HG02970 (cell line): ENCODE data around the gene POLD3.

Experiments
- ATAC-seq: cut with Tn5 transposase; IDR thresholded peaks from one replicate; pipeline ENCODE4 v1.9.1; 2021; ENCODE audit warnings: mild to moderate bottlenecking, moderate library complexity, moderate number of reproducible peaks; ENCODE audit not compliant: unreplicated experiment, low FRiP score

POLD3 gene, protein sequence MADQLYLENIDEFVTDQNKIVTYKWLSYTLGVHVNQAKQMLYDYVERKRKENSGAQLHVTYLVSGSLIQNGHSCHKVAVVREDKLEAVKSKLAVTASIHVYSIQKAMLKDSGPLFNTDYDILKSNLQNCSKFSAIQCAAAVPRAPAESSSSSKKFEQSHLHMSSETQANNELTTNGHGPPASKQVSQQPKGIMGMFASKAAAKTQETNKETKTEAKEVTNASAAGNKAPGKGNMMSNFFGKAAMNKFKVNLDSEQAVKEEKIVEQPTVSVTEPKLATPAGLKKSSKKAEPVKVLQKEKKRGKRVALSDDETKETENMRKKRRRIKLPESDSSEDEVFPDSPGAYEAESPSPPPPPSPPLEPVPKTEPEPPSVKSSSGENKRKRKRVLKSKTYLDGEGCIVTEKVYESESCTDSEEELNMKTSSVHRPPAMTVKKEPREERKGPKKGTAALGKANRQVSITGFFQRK

DNA sequence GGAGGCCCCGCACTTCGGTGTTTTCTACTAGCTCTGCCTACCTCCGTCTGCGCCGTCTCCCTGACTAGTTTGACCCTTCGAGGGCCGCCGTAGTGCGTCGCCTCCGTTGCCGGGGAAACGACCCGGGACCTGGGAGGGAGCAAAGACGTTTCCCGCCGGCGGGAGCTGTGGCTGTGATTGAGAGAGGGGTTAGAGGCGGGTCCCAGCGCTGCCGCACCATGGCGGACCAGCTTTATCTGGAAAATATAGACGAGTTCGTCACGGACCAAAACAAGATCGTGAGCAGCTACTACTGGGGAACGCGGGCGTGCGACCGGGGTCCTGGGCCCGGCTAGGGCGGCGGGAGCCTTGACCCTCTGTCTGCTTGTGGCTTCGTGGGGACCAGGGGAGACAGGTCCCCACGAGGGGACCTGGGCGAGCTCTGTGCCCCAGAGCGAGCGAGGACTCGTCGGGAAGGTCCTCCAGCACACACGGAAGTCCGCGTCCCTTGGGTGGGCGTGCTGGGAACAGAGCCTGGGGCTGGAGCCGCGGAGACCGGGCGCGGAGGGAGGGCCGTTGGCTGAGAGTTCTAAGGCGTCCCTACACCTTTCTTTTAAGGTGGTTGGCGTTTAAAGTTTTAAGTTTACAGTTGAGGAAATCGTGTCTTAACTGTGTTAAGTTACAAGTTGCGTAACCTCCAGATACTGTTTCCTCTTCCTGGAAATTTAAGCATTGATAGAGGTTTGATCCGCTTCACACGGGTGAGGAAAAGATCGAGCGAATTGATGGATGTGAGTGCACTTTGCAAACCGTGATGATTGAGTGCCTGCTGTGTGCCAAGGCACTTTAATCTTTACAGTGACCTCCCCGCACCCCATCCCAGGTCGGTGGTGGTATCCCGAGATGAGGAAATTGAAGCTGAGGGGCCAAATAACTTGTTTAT is at the start of gene POLD3:
Gene POLD3, plus strand, starts transcription at position 142 of the 922 bp plus-strand sequence. Its CDS starts 77 bp downstream, at position 219.
- peak; percentile 67 for ATAC-seq

DNA sequence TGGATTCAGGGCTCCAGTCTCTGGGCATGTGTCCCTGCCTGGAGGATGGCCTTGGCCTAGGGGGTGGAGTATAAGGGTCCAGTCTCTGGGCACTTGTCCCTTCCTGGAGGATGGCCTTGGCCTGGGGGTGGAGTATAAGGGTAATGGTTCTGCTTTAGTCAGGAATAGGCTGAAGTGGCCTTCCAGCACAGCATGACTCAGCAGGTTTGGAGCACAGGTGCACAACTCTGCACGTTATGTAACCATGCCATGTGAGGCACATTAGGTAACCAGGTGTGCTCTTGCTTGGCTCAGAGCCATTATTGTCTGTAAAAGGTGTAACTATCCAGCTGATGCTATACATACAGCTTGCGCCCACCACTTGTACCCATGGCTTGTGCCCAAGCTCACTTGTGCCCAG is 48.4 kb upstream of the POLD3 start:
- ATAC-seq, result no peak

GRCh38 chr11:74546752-74547151 is 45.6 kb upstream of the POLD3 start:
- ATAC-seq, result no peak

GRCh38 chr11:74550991-74551753 is 41.2 kb upstream of the POLD3 start:
- no peak for ATAC-seq

DNA sequence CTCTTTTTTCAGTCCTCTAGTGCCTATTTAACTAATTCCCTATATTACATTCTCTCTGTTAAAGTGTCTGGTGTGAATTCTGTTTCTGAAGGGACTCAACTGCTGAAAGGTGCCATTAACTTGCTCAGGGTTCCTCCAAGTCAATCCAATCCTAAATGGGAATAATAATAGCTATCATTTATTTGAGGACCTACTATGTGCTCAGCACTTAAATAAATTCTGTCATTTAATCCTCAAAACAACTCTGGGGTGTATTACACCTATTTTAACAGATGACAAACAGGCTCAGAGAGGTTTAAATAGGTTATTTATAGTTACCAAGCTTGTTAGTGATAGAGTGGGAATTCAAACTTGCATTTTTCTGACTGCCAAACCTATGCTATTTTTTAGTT is 40.6 kb upstream of the POLD3 start:
- no peak for ATAC-seq

GRCh38 chr11:74557526-74557925 is 34.9 kb upstream of the POLD3 start:
- ATAC-seq, result no peak

- no peak for ATAC-seq
These were observed 33.1 kb upstream of the POLD3 start for GRCh38 chr11:74559110-74559933.

DNA sequence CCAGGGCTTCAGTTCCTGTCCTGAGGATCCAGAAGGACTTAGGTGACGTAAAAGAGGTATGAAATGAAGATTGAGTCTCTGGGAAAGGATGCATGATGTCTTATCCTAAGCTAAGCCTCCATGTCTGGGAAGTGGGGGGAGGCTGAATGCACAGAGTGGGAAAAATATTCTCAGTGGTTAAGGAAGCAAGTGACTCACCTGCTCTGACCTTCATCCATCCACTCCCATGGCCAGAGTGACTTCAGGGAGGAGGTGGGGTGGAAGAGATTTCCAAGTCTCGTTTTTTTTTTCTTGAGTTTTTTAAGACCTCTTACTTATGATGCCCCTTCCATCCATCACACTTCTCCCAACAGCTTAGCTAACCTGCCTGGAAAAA is 32.5 kb upstream of the POLD3 start:
- no peak for ATAC-seq

DNA sequence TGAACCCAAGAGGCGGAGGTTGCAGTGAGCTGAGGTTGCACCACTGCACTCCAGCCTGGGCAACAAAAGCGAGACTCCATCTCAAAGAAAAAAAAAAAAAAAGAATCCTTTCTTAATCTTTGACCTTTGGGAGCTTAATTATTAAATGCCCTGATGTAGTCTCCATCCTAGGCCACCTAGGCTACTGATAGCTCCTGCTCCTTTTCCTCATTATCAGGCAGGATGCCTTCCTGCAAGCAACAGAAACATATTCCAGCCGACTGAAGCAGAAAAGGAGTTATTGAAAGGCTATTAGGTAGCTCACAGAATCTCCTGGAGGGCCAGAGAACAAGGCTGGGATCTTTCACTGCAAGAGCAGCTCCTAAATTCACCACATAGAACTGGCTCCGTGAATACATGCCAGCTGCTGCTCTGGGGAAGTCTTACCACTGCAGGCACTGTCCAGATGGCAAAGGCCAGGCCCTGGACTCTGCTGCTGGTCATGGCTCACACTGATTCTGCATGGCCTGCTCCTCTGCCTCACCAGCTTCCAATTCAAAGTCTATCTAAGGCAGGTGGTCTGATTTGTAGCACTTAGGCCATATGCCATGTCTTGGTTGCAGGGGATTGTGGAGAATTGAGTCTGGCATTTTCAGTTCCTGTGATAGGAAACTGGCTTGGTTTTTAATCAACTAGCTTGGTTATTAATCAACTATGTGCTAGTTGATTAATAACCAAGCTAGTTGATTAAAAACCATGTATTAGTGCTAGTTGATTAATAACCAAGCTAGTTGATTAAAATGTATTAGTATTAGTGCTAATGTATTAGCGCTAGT is 26.0 kb upstream of the POLD3 start:
- ATAC-seq, result no peak

DNA sequence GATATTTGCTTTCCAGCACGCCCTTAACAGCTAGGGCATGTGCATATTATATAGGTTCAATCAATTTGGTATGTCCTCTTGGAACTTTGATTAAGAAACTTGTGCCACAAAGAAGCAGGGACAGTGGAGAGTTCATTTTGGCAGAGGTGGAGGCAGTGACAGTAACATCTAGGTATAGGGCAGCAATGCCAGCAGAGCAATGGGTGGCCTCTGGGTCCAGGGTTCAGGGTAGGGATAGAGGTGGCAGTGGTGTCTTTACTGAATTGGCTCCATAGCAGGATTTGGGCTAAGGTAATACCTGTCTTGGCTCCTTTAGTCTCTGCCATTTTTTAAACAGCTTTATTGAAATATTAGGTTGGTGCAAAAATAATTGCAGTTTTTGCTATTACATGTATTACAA is 24.4 kb upstream of the POLD3 start:
- no peak for ATAC-seq

GRCh38 chr11:74570266-74571061 is 21.9 kb upstream of the POLD3 start:
- no peak for ATAC-seq

DNA sequence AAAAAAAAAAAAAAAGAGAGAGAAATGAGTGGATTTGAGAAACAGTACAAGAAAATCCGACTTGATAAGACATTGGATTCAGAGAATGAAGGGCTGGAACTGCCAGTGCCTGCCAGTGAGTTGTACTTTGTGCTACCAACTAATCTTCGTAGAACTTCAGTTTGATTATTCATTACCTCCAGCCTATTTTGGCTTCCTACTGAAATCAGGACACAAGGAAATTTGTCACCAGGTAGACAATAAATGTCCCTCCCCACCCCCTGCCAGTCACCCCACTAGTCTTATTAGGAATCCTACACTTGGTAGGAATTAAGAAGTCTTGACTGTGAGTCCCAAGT is 21.4 kb upstream of the POLD3 start:
- ATAC-seq, result no peak

DNA sequence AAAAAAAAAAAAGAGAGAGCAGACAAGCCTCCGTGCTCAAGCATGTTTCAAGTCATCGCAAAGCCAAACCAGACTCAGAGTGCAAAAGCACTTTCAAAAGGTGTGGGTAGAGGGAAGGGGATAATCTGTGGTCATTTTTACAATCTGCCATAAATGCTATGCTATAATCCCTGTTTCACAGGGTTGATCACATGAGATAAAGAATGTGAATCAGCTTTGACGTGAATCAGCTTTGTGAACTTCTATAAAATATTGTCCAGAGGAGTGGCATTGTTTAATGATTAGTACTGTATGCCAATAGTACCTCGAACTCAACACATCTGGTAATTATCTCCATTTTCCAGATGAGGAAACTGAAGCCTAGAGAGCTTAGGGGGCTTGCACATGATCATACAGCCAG is 20.0 kb upstream of the POLD3 start:
- no peak for ATAC-seq

DNA sequence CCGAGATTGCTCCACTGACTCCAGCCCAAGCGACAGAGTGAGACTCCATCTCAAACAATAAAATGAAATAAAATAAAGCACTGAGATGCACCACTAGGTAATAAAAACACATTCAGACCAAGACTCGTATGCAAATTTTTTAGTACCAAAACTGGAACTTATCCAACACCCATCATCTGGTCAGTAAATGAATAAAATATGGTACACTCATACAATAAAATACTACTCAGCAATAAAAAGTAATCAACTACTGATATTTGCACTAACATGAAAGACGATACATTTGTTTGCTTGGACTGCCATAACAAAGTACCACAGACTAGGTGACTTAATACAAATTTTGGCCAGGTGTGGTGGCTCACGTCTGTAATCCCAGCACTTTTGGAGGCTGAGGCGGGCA is 17.8 kb upstream of the POLD3 start:
- no peak for ATAC-seq

DNA sequence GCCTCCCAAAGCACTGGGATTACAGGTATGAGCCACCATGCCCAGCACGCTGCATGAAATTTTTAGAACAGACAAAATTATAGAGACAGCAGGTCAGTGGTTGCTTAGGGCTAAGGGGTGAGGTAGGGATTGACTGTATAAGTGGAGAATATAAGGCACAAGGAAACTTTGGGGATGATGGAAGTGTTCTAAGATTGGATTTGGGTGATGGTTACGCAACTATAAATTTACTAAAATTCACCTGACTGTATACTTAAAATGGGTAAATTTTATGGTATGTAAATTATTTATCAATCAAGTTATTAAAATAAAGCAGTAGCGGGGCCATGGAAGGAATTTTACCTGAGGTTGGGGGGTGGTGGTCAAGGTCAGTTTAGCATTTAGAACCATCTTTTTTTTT is 16.4 kb upstream of the POLD3 start:
- ATAC-seq, result no peak

DNA sequence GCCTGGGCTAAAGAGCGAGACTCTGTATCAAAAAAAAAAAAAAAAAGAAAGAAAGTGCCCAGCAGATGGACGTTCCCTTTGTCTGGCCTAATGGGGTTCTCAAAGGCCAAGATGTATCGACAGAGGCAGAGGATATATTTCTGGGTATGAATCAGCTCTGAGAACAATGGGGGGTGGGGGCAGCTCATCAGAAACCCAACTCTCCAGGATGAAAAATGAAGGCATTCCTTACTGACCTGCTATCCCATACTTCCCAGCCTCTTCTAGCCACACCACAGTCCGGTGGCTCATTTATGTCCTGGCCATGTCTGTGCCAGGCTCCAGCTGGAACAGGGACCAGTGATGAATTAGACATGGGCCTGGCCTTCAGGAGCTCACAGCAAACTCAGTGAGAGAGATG is 15.2 kb upstream of the POLD3 start:
- ATAC-seq, result no peak

DNA sequence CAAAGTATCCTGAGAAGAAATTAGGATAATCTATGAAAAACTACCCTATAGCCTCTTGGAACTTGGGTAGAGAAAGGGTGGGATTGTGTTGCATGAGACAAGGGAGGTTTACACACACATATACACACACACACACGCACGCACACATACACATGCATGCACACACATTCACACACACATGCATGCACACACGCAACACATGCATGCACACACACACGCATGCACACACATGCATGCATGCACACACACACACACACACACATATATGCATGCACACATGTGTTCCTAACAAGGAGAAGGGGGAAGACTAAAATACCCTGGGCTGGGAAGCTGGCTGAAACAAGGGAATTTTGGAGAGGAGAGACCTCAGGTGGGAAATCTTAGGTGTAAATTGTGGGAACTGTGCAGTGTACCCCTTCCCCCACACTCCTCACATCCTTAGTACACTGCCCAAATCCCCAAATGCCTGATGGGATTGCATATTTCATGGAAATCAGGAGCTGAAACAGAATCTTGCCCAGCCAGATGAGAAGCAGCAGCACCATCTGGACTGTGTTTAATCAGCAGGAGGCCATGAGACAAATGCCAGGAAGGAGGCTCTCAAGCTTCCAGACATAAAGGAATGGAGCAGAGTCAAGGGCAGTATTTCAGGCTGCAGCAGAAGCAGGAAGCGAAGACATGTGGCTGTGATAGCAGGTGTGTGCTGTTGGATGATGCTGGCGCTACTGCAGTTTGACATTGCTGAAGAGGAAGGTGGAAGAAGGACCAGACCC is 14.6 kb upstream of the POLD3 start:
- ATAC-seq, result no peak
